A549 (cell line): ENCODE results near the gene LDAF1. TPM values are rescaled to one million over a fixed set of nuclear protein-coding genes. Genes with fewer than 3 reads are reported as not detected.

Experiments
- ATAC-seq, 2 experiments: fragments of 200-7000 bp in 1 of 2; fragments of >200 bp in 1 of 2; cut with Nextera tagmentation in 1 of 2; cut with Tn5 transposase in 1 of 2; 3 replicates each; pipeline versions ENCODE4 v1.8.0 to v1.9.1; 2018 to 2020; ENCODE audit warnings: mild to moderate bottlenecking in 1 of 2, moderate library complexity in 1 of 2
- CTCF ChIA-PET: fragments of 300-600 bp; sonication (Branson Sonifier 250); formaldehyde crosslinking; extraction: SDS; loops from one replicate; lab custom pipeline; 2021; ENCODE audit warnings: antibody characterized with exemption, inconsistent platforms; lab: Yijun Ruan, JAX
- POLR2A ChIA-PET: fragments of 350-600 bp; formaldehyde crosslinking; extraction: SDS; loops from one replicate; lab custom pipeline; 2021; ENCODE audit warnings: antibody characterized with exemption, inconsistent platforms; lab: Yijun Ruan, JAX
- DNase-seq, 2 experiments: peaks; one replicate each; pipeline versions ENCODE4 v3.0.0 to v3.0.0-alpha.2; 2011 to 2016; ENCODE audit warnings: low read depth in 1 of 2, low spot score in 1 of 2
- FAIRE-seq: peaks from 2 replicates; lab custom pipeline; 2011; peaks lifted over from hg19 to GRCh38; lab: Jason Lieb, UNC
- H3K27ac ChIP-seq, 2 experiments: fragments of >200 bp; sonication (Bioruptor Twin); formaldehyde crosslinking; 3 replicates each; pipeline ENCODE4 v1.5.1; 2016 to 2017
- H3K4me1 ChIP-seq: fragments of >200 bp; sonication (Bioruptor Twin); formaldehyde crosslinking; 3 replicates; pipeline ENCODE4 v1.6.1; 2016
- H3K4me2 ChIP-seq: fragments of >200 bp; sonication (Bioruptor Twin); formaldehyde crosslinking; 3 replicates; pipeline ENCODE4 v1.6.1; 2016
- H3K4me3 ChIP-seq: fragments of >200 bp; sonication (Bioruptor Twin); formaldehyde crosslinking; 3 replicates; pipeline ENCODE4 v1.5.1; 2016
- H3K9me3 ChIP-seq: fragments of >200 bp; sonication (Bioruptor Twin); formaldehyde crosslinking; 3 replicates; pipeline ENCODE4 v1.6.1; 2016
- ATOH8 ChIP-seq: fragments of 250-450 bp; sonication (Bioruptor Pico); IDR thresholded peaks from 2 replicates; pipeline ENCODE4 v1.5.0; 2020; ENCODE audit warnings: low read depth, mild to moderate bottlenecking, moderate library complexity
- CBX2 ChIP-seq: fragments of 200-600 bp; sonication (generic); IDR thresholded peaks from 2 replicates; pipeline ENCODE4 v1.6.1; 2016; ENCODE audit warnings: low read depth, mild to moderate bottlenecking, borderline replicate concordance
- CBX8 ChIP-seq: fragments of 200-600 bp; sonication (generic); IDR thresholded peaks from 2 replicates; pipeline ENCODE4 v1.6.1; 2016
- CEBPB ChIP-seq, 2 experiments: fragments of >200 bp in 1 of 2; sonication (Bioruptor Twin) in 1 of 2; formaldehyde crosslinking in 1 of 2; IDR thresholded peaks; 2 replicates each; pipeline ENCODE4 v1.6.1; 2012 to 2016
- CHD2 ChIP-seq: fragments of 150-350 bp; IDR thresholded peaks from 2 replicates; pipeline ENCODE4 v1.6.1; 2014; ENCODE audit warnings: low read length; ENCODE audit not compliant: partially characterized antibody
- ESRRA ChIP-seq: fragments of 150-350 bp; IDR thresholded peaks from 2 replicates; pipeline ENCODE4 v1.6.1; 2014; ENCODE audit warnings: mild to moderate bottlenecking, low read length, borderline replicate concordance
- GATA3 ChIP-seq: IDR thresholded peaks from 2 replicates; pipeline ENCODE4 v1.6.1; 2012; ENCODE audit warnings: borderline replicate concordance
- HDAC2 ChIP-seq: fragments of 200-600 bp; sonication (generic); IDR thresholded peaks from 2 replicates; pipeline ENCODE4 v1.6.1; 2016
- HES2 ChIP-seq: fragments of >200 bp; sonication (Bioruptor Twin); formaldehyde crosslinking; IDR thresholded peaks from 2 replicates; pipeline ENCODE4 v1.6.1; 2016
- HMGXB4 ChIP-seq: fragments of 250-450 bp; sonication (Bioruptor Pico); IDR thresholded peaks from 2 replicates; pipeline ENCODE4 v1.5.0; 2021; ENCODE audit warnings: mild to moderate bottlenecking, moderate library complexity, borderline replicate concordance
- HOXA7 ChIP-seq: fragments of 250-450 bp; sonication (Bioruptor Pico); IDR thresholded peaks from 2 replicates; pipeline ENCODE4 v1.5.0; 2020; ENCODE audit warnings: mild to moderate bottlenecking, moderate library complexity
- HOXB5 ChIP-seq: fragments of 250-450 bp; sonication (Bioruptor Pico); IDR thresholded peaks from 2 replicates; pipeline ENCODE4 v1.5.0; 2020; ENCODE audit warnings: mild to moderate bottlenecking, moderate library complexity
- JUNB ChIP-seq: fragments of >200 bp; sonication (Bioruptor Twin); formaldehyde crosslinking; IDR thresholded peaks from 2 replicates; pipeline ENCODE4 v1.6.1; 2016
- KDM1A ChIP-seq: fragments of 200-600 bp; sonication (generic); IDR thresholded peaks from 2 replicates; pipeline ENCODE4 v1.6.1; 2016; ENCODE audit warnings: low read depth, mild to moderate bottlenecking
- KDM5A ChIP-seq: fragments of 200-600 bp; sonication (generic); IDR thresholded peaks from 2 replicates; pipeline ENCODE4 v1.6.1; 2016; ENCODE audit warnings: antibody characterized with exemption, mild to moderate bottlenecking
- MAFK ChIP-seq: fragments of 450-650 bp; IDR thresholded peaks from 2 replicates; pipeline ENCODE4 v1.6.1; 2014; ENCODE audit not compliant: partially characterized antibody
- MAZ ChIP-seq: fragments of 150-350 bp; IDR thresholded peaks from 2 replicates; pipeline ENCODE4 v1.6.1; 2014; ENCODE audit warnings: antibody characterized with exemption, low read depth, low read length, borderline replicate concordance
- NPAS2 ChIP-seq: fragments of 250-450 bp; sonication (Bioruptor Pico); IDR thresholded peaks from 2 replicates; pipeline ENCODE4 v1.8.0; 2022; ENCODE audit warnings: mild to moderate bottlenecking, moderate library complexity, borderline replicate concordance
- PBX3 ChIP-seq: IDR thresholded peaks from 2 replicates; pipeline ENCODE4 v1.6.1; 2012
- RARB ChIP-seq: fragments of 250-450 bp; sonication (Bioruptor Pico); IDR thresholded peaks from 2 replicates; pipeline ENCODE4 v1.8.0; 2021; ENCODE audit warnings: mild to moderate bottlenecking, moderate library complexity
- RFX5 ChIP-seq: fragments of 450-650 bp; IDR thresholded peaks from 2 replicates; pipeline ENCODE4 v1.7.1; 2014; ENCODE audit warnings: antibody characterized with exemption, mild to moderate bottlenecking, moderate library complexity
- RNF2 ChIP-seq: fragments of 200-600 bp; sonication (generic); IDR thresholded peaks from 2 replicates; pipeline ENCODE4 v1.6.1; 2016; ENCODE audit warnings: low read depth, mild to moderate bottlenecking, antibody characterized with exemption, moderate library complexity, borderline replicate concordance
- SMC3 ChIP-seq: fragments of >200 bp; sonication (Bioruptor Twin); formaldehyde crosslinking; IDR thresholded peaks from 3 replicates; pipeline ENCODE4 v1.6.1; 2018; ENCODE audit warnings: inconsistent platforms
- SREBF2 ChIP-seq: fragments of 450-650 bp; IDR thresholded peaks from 2 replicates; pipeline ENCODE4 v1.6.1; 2014; ENCODE audit warnings: mild to moderate bottlenecking, moderate library complexity
- USF2 ChIP-seq: fragments of 450-650 bp; IDR thresholded peaks from 2 replicates; pipeline ENCODE4 v1.6.1; 2014; ENCODE audit warnings: antibody characterized with exemption
- ZFP36 ChIP-seq: fragments of 450-650 bp; IDR thresholded peaks from 2 replicates; pipeline ENCODE4 v1.6.1; 2014; ENCODE audit warnings: borderline replicate concordance; ENCODE audit not compliant: partially characterized antibody
- ZNF302 ChIP-seq: fragments of 250-450 bp; sonication (Bioruptor Pico); IDR thresholded peaks from 2 replicates; pipeline ENCODE4 v1.9.0; 2021; ENCODE audit warnings: inconsistent platforms, mild to moderate bottlenecking, moderate library complexity
- ZSCAN20 ChIP-seq: fragments of 250-450 bp; sonication (Bioruptor Pico); IDR thresholded peaks from 2 replicates; pipeline ENCODE4 v1.8.0; 2022; ENCODE audit warnings: mild to moderate bottlenecking, moderate library complexity
- WGBS: methylation state at CpG from one replicate; pipeline ENCODE4 v1.1.6; 2017; ENCODE audit errors: missing lambda C conversion rate; 5-methylcytosine and 5-hydroxymethylcytosine counted together
- polyA plus RNA-seq, 4 experiments: library from polyadenylated mRNA; depleted of rRNA in 3 of 4; stranded (reverse); fragments of >200 nt; fragmentation: RNase III in 1 of 4; extraction: RNeasy Plus Mini Kit Qiagen cat#74134 plus additional on column Dnase treatment in 1 of 4; gene quantifications; 2 replicates in 3 of 4; 3 replicates in 1 of 4; pipeline ENCODE4 v1.2.3, GENCODE V29; 2011 to 2017

LDAF1 gene
- polyA plus RNA-seq, 2 of the 4 experiments (the other 2 are of a cell fraction) = 13.8 to 14.4 TPM

- WGBS = 85% methylated on average over 3 of the region's 3 CpGs
- CTCF ChIA-PET = interaction anchor here (1.0 to 3.1 kb wide), 3 partner anchors 16 to 1148 kb away, joined by 3 to 17 read pairs (median 6); no protein-coding TSS in a partner anchor
- no peak overlapping the region for H3K4me3 ChIP-seq
- FAIRE-seq = no peak
- no peak for ATAC-seq
- no peak for DNase-seq
- POLR2A ChIA-PET = no interaction called here
- H3K27ac ChIP-seq = no peak overlapping the region
- TF ChIP-seq CBX8 = no peak
- TF ChIP-seq SMC3 = no peak
- no peak for TF ChIP-seq MAZ
- no peak for TF ChIP-seq HOXB5 (CRISPR knock-in tag)
- no peaks in the 10 kb centered on the region for H3K9me3 ChIP-seq
- H3K4me2 ChIP-seq = no peak overlapping the region
- H3K4me1 ChIP-seq = peaks cover 5% of the 10 kb centered on the region; the same call in 1 of the 3 replicates
Measured at GRCh38 chr16:21172650-21173049, 14.2 kb downstream of the LDAF1 start.

- TF ChIP-seq NPAS2 (CRISPR knock-in tag) (no peak), ZSCAN20 (no peak), PBX3 (no peak), HOXA7 (CRISPR knock-in tag) (no peak), ZNF302 (CRISPR knock-in tag) (no peak), RNF2 (no peak), JUNB (no peak), HMGXB4 (CRISPR knock-in tag) (no peak), GATA3 (no peak), HDAC2 (no peak), HOXB5 (CRISPR knock-in tag) (no peak), USF2 (no peak), ATOH8 (CRISPR knock-in tag) (no peak)
- H3K9me3 ChIP-seq = no peaks in the 10 kb centered on the region
- ChIA-PET POLR2A (no interaction called here), CTCF (interaction anchor here (0.6 to 0.7 kb wide), 2 partner anchors 102 to 125 kb away, joined by 3 to 4 read pairs; partner anchors contain the start of gene CRYM)
- no peak overlapping the region for H3K27ac ChIP-seq
- ATAC-seq = no peak
- no peaks in the 10 kb centered on the region for H3K4me1 ChIP-seq
- H3K4me3 ChIP-seq = no peak overlapping the region
- 34% methylated on average over 1 of the region's 1 CpG for WGBS
- no peak overlapping the region for H3K4me2 ChIP-seq
- no peak for DNase-seq
- FAIRE-seq = no peak
Measured at GRCh38 chr16:21175397-21175796, 16.9 kb downstream of the LDAF1 start.

GRCh38 chr16:21179126-21179982 is 20.9 kb downstream of the LDAF1 start:
- ATAC-seq = no peak
- no peak for DNase-seq
- FAIRE-seq = no peak
- 81% methylated on average over 13 of the region's 13 CpGs for WGBS
- H3K4me1 ChIP-seq = no peaks in the 10 kb centered on the region
- H3K9me3 ChIP-seq = no peaks in the 10 kb centered on the region; the same call in 2 of the 3 replicates
- no peak overlapping the region for H3K4me2 ChIP-seq
- CTCF ChIA-PET = interaction anchor here (1.1 to 4.1 kb wide), 6 partner anchors 9 to 122 kb away, joined by 3 to 37 read pairs (median 7); no protein-coding TSS in a partner anchor
- POLR2A ChIA-PET = no interaction called here
- no peak overlapping the region for H3K27ac ChIP-seq
- no peak overlapping the region for H3K4me3 ChIP-seq
- TF ChIP-seq KDM5A (no peak), ESRRA (no peak), ZFP36 (no peak), CHD2 (no peak), RFX5 (no peak), RARB (CRISPR knock-in tag) (no peak), ZSCAN20 (no peak), SREBF2 (no peak), MAFK (no peak), CBX2 (no peak), HES2 (no peak), HOXA7 (CRISPR knock-in tag) (no peak), CEBPB (IDR thresholded peaks at IDR 0.05) (no peak), KDM1A (no peak)
